Kidney epithelial cell (primary cell): Measurements from ENCODE around the gene RAD21L1. TPM values are rescaled to one million over a fixed set of nuclear protein-coding genes. Genes with fewer than 3 reads are reported as not detected.

ENCODE experiments used
- DNase-seq: peaks from one replicate; pipeline ENCODE4 v3.0.0-alpha.2; 2010; ENCODE audit warnings: low read depth
- H3K27me3 ChIP-seq: 2 replicates; pipeline ENCODE4 v1.6.0; 2011; ENCODE audit warnings: low read length; ENCODE audit not compliant: control insufficient read depth, insufficient read depth
- H3K36me3 ChIP-seq: 2 replicates; pipeline ENCODE4 v1.5.1; 2011; ENCODE audit warnings: low read length; ENCODE audit not compliant: control insufficient read depth, insufficient read depth
- H3K4me3 ChIP-seq: 2 replicates; pipeline ENCODE4 v1.5.1; 2011; ENCODE audit warnings: low read depth, mild to moderate bottlenecking, control low read depth, low read length
- total RNA-seq: library from RNA; depleted of rRNA; stranded (reverse); fragments of >200 nt; gene quantifications from 2 replicates; pipeline ENCODE4 v1.2.3, GENCODE V29; 2015
- TF ChIP-seq, protein P1 (sequence below): IDR thresholded peaks from 2 replicates; pipeline ENCODE4 v1.5.1; 2011; ENCODE audit warnings: mild to moderate bottlenecking, moderate library complexity, low read length, control low read depth, inconsistent platforms; ENCODE audit not compliant: insufficient read depth, poor library complexity, severe bottlenecking

RAD21L1 gene
- total RNA-seq, 1 donor from 2014 or later = not detected

DNA sequence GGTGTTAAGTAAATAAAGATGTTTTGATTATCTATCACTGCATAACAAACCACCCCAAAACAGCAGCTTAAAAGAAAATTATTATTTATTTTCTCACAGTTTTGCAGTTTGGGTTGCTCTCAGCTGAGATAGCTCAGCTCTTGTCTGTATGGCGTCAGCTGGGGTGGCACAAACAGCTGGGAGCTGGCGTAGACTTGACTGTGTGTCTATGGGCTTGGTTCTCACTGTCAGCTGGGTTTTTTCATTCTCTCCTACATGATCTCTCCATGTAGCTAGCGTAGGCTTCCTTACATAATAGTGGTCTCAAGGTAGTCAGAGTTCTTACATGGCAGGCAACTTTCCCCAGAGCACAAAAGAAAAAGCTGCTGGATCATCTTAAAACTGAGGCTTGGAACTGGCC lies 34.5 kb upstream of the RAD21L1 start:
- DNase-seq = no peak
- peaks cover 16% of the 10 kb centered on the region for H3K27me3 ChIP-seq
- H3K36me3 ChIP-seq = no peaks in the 10 kb centered on the region
- H3K4me3 ChIP-seq = no peak overlapping the region
- TF ChIP-seq, protein P1, sequence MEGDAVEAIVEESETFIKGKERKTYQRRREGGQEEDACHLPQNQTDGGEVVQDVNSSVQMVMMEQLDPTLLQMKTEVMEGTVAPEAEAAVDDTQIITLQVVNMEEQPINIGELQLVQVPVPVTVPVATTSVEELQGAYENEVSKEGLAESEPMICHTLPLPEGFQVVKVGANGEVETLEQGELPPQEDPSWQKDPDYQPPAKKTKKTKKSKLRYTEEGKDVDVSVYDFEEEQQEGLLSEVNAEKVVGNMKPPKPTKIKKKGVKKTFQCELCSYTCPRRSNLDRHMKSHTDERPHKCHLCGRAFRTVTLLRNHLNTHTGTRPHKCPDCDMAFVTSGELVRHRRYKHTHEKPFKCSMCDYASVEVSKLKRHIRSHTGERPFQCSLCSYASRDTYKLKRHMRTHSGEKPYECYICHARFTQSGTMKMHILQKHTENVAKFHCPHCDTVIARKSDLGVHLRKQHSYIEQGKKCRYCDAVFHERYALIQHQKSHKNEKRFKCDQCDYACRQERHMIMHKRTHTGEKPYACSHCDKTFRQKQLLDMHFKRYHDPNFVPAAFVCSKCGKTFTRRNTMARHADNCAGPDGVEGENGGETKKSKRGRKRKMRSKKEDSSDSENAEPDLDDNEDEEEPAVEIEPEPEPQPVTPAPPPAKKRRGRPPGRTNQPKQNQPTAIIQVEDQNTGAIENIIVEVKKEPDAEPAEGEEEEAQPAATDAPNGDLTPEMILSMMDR = no peak

DNA sequence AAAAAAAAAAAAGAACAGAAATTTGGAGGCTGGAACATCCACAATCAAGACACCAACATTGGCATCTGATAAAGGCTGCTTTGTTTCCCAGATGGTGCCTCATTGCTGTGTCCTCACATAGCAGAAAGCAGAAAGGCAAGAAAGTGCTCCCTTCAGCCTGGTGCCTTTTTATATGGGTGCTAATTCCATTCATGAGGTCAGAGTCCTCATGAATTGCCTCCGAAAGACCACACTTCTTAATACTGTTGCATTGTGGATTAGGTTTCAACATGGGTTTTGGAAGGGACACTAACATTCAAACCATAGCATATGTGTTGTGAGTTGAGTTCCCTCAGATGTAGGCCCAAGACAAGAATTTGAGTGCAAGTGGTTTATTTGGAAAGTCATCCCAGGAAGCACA lies 30.6 kb upstream of the RAD21L1 start:
- no peak overlapping the region for H3K4me3 ChIP-seq
- DNase-seq = no peak
- H3K27me3 ChIP-seq = peaks cover 12% of the 10 kb centered on the region
- no peaks in the 10 kb centered on the region for H3K36me3 ChIP-seq
- TF ChIP-seq, protein P1 = no peak

DNA sequence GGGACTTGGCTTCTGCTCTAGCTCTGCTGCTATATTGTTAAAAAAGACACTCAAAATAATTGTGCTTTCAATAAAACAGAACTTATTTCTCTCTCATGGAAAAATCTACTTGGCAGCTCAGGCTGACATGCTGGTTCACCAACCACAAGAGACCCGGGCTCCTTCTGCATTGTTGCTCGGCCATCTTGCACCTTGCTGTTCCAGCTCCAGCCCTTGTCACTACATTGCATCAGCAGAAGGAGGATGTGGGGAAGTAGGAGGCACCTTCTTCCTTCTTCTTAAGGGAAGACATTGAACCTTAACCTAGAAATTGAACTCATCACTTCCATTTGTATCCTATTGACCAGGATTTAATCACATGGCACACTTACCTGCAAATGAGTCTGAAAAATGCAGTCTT lies 29.2 kb upstream of the RAD21L1 start:
- peaks cover 12% of the 10 kb centered on the region for H3K27me3 ChIP-seq
- H3K36me3 ChIP-seq = no peaks in the 10 kb centered on the region
- TF ChIP-seq, protein P1 = no peak
- no peak for DNase-seq
- no peak overlapping the region for H3K4me3 ChIP-seq

DNA sequence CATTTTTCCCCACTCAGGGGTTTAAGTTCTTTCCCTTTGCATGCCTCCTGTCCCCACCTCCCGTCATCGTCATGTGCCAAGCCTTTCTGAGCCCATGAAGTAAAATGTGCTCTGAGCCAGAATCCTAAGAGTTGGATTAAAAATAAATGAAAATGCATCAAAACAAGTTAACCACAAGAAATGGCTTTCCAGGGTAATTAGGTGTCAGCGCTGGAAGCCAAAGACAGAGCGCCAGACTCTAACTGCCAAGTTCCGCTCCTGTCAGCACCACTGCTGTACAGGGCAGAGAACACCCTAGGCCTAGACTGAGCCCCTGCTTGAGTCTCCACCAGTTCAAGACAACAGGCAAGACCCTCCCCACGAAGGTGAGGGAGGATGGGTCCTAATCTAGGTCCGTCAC lies 28.0 kb upstream of the RAD21L1 start:
- peaks cover 12% of the 10 kb centered on the region for H3K27me3 ChIP-seq
- TF ChIP-seq, protein P1 = no peak
- H3K36me3 ChIP-seq = no peaks in the 10 kb centered on the region
- no peak overlapping the region for H3K4me3 ChIP-seq
- no peak for DNase-seq

DNA sequence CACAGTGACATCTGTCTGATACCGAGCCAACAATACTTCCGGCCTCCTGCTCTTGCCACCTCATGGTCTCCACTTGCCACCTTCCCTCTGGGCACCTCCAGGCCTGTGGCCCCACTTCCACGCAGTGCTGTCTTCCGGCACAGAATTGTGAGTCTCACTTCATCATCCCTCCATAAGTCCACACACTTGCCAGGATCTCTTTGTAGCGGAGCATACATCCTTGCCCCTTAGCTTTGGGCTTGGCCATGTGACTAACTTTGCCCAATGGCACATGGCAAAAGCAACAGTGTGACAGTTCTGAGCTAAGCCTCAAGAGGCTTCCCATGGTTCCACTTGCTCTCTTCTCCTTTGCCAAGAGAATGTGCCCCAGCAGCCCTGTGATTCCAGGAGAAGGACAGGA lies 27.1 kb upstream of the RAD21L1 start:
- TF ChIP-seq, protein P1 = no peak
- H3K36me3 ChIP-seq = no peaks in the 10 kb centered on the region
- peaks cover 12% of the 10 kb centered on the region for H3K27me3 ChIP-seq
- DNase-seq = no peak
- H3K4me3 ChIP-seq = no peak overlapping the region

DNA sequence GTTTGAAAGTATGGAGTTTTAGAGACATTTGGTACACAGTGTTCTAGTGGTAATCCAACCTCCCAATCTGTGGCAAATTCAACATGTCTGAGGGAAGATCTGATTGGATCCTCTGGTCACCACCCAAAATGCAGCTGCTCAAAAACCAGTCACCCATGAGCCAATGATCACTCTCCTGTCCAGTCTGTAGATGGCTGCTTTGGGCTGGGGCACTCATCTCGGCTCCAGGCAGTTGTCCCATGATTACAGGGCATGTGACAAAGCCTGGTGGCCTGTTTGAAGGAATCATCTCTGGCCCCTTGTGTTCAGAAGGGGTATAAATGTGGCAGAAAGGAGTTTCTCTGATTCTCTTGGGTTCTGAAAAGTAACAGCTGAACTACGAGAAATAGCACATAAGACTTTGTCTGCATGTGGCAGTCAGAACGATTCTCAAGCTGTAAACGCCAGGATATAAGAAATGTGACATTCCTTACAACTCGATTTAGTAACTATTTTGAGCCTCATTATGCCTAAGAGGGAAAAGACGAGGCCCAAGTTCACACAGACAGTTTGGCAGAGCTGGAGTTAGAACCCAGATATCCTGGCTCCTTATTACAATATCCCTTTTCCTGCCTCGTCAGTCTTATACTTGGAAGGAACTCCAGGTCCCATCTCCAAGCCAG lies 26.5 kb upstream of the RAD21L1 start:
- TF ChIP-seq, protein P1 = no peak
- no peak for DNase-seq
- H3K27me3 ChIP-seq = peaks cover 11% of the 10 kb centered on the region

More for the DNA sequence above, 26.5 kb upstream of the RAD21L1 start:
- Histone ChIP-seq H3K4me3 (no peak overlapping the region), H3K36me3 (no peaks in the 10 kb centered on the region)
